ENCODE measurements around the gene PTPRCAP. TPM values are rescaled to one million over a fixed set of nuclear protein-coding genes. Genes with fewer than 3 reads are reported as not detected.

Gene PTPRCAP
- total and polyA plus RNA-seq, 9 of the 15 experiments (the other 6 are each of a cell fraction or from before 2014, with no cell fraction given), result 0.22 to 2.0 (median 1.1) TPM; not detected in 4

DNA sequence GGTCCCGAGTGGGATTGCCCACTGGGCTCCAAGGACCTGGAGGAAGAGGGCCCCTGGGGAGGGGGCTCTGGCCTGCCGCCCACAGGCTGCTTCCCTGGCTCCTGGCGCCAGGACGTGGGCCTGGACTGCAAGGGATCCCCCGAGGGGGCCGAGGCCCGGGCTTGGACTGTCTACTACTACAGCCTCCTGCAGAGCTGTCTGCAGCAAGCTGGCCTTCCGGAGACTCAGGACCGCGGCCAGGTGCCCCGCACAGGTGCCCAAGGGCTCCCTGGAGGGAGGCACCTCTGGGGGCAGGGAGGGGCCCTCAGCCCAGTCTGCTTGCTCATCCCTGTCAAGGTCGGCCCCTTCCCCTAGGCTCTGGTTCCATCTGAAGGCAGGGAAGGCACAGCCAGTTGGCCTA is 20.1 kb downstream of the PTPRCAP start:
- no peak for ATAC-seq
- Histone ChIP-seq H3K9ac (ENCODE audit: insufficient read depth in 1 of 2, low read depth in 2 of 2, low read length in 2 of 2) (peak overlapping the region in 1 of 2 experiments; percentile 1; a peak in 2 of 4 replicates), H3K4me3 (no peak overlapping the region), H3K27ac (ENCODE audit: extremely low read depth, low read depth, low read length) (no peak overlapping the region), H4K20me1 (replicated peaks; ENCODE audit: control insufficient read depth, insufficient read depth, low read length) (no peaks in the 10 kb centered on the region; the same call in 1 of the 2 replicates), H3K27me3 (ENCODE audit: control insufficient read depth in 2 of 2, insufficient read depth in 2 of 2, low read length in 2 of 2) (no peaks in the 10 kb centered on the region), H2AFZ (ENCODE audit: low read depth, low read length) (no peak overlapping the region), H3K79me2 (ENCODE audit: control insufficient read depth, insufficient read depth, low read length) (peaks cover 8% of the 10 kb centered on the region; the same call in 1 of the 3 replicates), H3K9me1 (ENCODE audit: control insufficient read depth, insufficient read depth, low read length) (no peaks in the 10 kb centered on the region), H3K36me3 (ENCODE audit: control insufficient read depth, insufficient read depth, low read length) (no peaks in the 10 kb centered on the region), H3K4me2 (ENCODE audit: insufficient read depth, low read length) (no peak overlapping the region), H3K4me1 (replicated peaks in 1 of 2; ENCODE audit: control insufficient read depth in 2 of 2, insufficient read depth in 2 of 2, low read length in 2 of 2) (peaks cover 15 to 70% of the 10 kb centered on the region in 2 experiments), H3K9me3 (replicated peaks; ENCODE audit: control insufficient read depth, insufficient read depth, low read depth, low read length) (no peaks in the 10 kb centered on the region)
- POLR2A ChIA-PET, result interaction anchor here (0.7 to 2.3 kb wide), 4 partner anchors 9 to 621 kb away, joined by 3 to 8 read pairs (median 5); partner anchors contain the start of gene PPP1CA
- no peak for TF ChIP-seq E2F4 (CRISPR knock-in tag; IDR thresholded peaks at IDR 0.05; ENCODE audit: low read depth)
- no peak for TF ChIP-seq TCF7L2 (IDR thresholded peaks at IDR 0.05; ENCODE audit: low read depth, low read length)
- TF ChIP-seq RBFOX2 (IDR thresholded peaks at IDR 0.05; ENCODE audit: low read depth, low read length), result 0 out of 2 replicates have a peak, but pooled peaks have one; percentile 13
- no peak for TF ChIP-seq SMARCC2 (IDR thresholded peaks at IDR 0.05; ENCODE audit: low read depth)
- TF ChIP-seq POLR2G (IDR thresholded peaks at IDR 0.05; ENCODE audit: low read depth, low read length), result 0 out of 2 replicates have a peak, but pooled peaks have one; percentile 19
- CTCF ChIA-PET (ENCODE audit: low intra/inter-chr PET ratio), result no interaction called here
- intact Hi-C loops (cut with micrococcal nuclease) (no loop called here), in situ Hi-C loops (cut with MboI) (no loop called here)
- BruUV-seq (replicated peaks), result no TSS peak
- no peak for FAIRE-seq
- WGBS (ENCODE audit: insufficient coverage, low coverage, missing lambda C conversion rate), result 60% methylated on average over 10 of the region's 12 CpGs
- no peak for DNase-seq (ENCODE audit: extremely low read depth in 1 of 4, low spot score in 3 of 4)
